NB4 (cell line): ENCODE results near the gene L3MBTL3.

ENCODE experiments used
- MYC ChIP-seq: IDR thresholded peaks from 2 replicates; pipeline ENCODE4 v1.6.1; 2011; ENCODE audit warnings: low read depth, low read length
- POLR2A ChIP-seq: IDR thresholded peaks from 2 replicates; pipeline ENCODE4 v1.6.1; 2011; ENCODE audit warnings: mild to moderate bottlenecking; ENCODE audit not compliant: insufficient read length; ENCODE audit errors: extremely low read depth
- TF ChIP-seq, protein P1 (sequence below): IDR thresholded peaks from one replicate; pipeline ENCODE4 v1.5.1; 2012; ENCODE audit warnings: low read depth, low read length
- TF ChIP-seq, protein P2 (sequence below): IDR thresholded peaks from 2 replicates; pipeline ENCODE4 v1.6.1; 2011; ENCODE audit warnings: low read depth, low read length

DNA sequence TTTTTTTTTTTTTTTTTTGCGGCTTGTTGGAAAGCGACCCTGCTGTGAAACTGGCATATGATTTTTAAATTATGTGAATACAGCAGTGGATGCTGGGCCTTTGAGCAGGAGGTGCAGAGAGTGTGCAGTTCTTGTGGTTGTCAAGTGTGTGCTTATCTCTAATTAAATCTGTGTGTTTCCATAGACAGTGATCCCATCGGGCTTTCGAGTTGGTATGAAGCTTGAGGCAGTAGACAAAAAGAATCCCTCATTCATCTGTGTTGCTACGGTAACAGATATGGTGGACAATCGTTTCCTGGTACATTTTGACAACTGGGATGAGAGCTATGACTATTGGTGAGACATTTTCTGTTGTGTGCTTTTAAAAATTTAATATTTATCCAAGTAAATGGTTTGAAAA, 52.4 kb downstream of the L3MBTL3 start:
- TF ChIP-seq, protein P1, sequence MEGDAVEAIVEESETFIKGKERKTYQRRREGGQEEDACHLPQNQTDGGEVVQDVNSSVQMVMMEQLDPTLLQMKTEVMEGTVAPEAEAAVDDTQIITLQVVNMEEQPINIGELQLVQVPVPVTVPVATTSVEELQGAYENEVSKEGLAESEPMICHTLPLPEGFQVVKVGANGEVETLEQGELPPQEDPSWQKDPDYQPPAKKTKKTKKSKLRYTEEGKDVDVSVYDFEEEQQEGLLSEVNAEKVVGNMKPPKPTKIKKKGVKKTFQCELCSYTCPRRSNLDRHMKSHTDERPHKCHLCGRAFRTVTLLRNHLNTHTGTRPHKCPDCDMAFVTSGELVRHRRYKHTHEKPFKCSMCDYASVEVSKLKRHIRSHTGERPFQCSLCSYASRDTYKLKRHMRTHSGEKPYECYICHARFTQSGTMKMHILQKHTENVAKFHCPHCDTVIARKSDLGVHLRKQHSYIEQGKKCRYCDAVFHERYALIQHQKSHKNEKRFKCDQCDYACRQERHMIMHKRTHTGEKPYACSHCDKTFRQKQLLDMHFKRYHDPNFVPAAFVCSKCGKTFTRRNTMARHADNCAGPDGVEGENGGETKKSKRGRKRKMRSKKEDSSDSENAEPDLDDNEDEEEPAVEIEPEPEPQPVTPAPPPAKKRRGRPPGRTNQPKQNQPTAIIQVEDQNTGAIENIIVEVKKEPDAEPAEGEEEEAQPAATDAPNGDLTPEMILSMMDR: no peak
- TF ChIP-seq MYC: no peak
- TF ChIP-seq POLR2A: no peak
- TF ChIP-seq, protein P2, sequence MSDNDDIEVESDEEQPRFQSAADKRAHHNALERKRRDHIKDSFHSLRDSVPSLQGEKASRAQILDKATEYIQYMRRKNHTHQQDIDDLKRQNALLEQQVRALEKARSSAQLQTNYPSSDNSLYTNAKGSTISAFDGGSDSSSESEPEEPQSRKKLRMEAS: no peak
